ENCODE data around the gene TRAPPC5. TPM values are rescaled to one million over a fixed set of nuclear protein-coding genes. Genes with fewer than 3 reads are reported as not detected.
A peak's percentile ranks its signal among the peaks of the same experiment; 100 is the strongest.
"Not testable (repeated sequence)": the region's sequence is repeated elsewhere in the genome, so short reads cannot be mapped to it uniquely, and the experiment has no call there.

Gene TRAPPC5
- total RNA-seq, 2 experiments from 2014 or later = 41.3 to 43.4 TPM

- intact Hi-C loops (cut with DNase I, micrococcal nuclease) = no loop called here
- Histone ChIP-seq H3K27me3 (ENCODE audit: control insufficient read depth in 1 of 2, insufficient read depth in 2 of 2, low read length in 2 of 2) (no peaks in the 10 kb centered on the region), H3K27ac (ENCODE audit: low read depth in 1 of 2, low read length in 2 of 2) (no peak overlapping the region), H3K36me3 (ENCODE audit: insufficient read depth, low read length) (peaks cover 46% of the 10 kb centered on the region), H3K4me3 (ENCODE audit: low read length) (no peak overlapping the region), H3K4me1 (ENCODE audit: insufficient read depth, low read length) (peaks cover 39% of the 10 kb centered on the region), H3K9me3 (ENCODE audit: control insufficient read depth in 1 of 2, insufficient read depth in 1 of 2, low read length in 2 of 2) (no peaks in the 10 kb centered on the region)
- H3K4me1 Mint-ChIP-seq (ENCODE audit: low read depth) = peaks cover 29% of the 10 kb centered on the region
- no peaks in the 10 kb centered on the region for H3K9me3 Mint-ChIP-seq
- H3K27me3 Mint-ChIP-seq = no peaks in the 10 kb centered on the region
- CTCF ChIA-PET = no interaction called here
- peaks cover 35% of the 10 kb centered on the region for H3K36me3 Mint-ChIP-seq (ENCODE audit: low read depth)
- no peak for DNase-seq
- POLR2A ChIA-PET = interaction anchor here (0.5 to 2.3 kb wide), 3 partner anchors 12 to 1129 kb away, joined by 3 to 9 read pairs (median 6); partner anchors contain the start of genes PET100 and XAB2
- no peak for TF ChIP-seq CTCF (IDR thresholded peaks at IDR 0.05)
- ATAC-seq (ENCODE audit: poor library complexity) = no peak
- H3K27ac Mint-ChIP-seq = no peak overlapping the region
- no peak overlapping the region for H3K4me3 Mint-ChIP-seq
Observed at GRCh38 chr19:7641290-7642276, 39.0 kb upstream of the TRAPPC5 start.

GRCh38 chr19:7642295-7643030 is 38.2 kb upstream of the TRAPPC5 start:
- DNase-seq (peak in 1 of 14 experiments; percentile 28), ATAC-seq (ENCODE audit: poor library complexity) (no peak)
- Histone ChIP-seq H3K36me3 (ENCODE audit: insufficient read depth, low read length) (peaks cover 54% of the 10 kb centered on the region), H3K4me3 (ENCODE audit: low read length) (no peak overlapping the region), H3K27me3 (ENCODE audit: control insufficient read depth in 1 of 2, insufficient read depth in 2 of 2, low read length in 2 of 2) (no peaks in the 10 kb centered on the region), H3K9me3 (ENCODE audit: control insufficient read depth in 1 of 2, insufficient read depth in 1 of 2, low read length in 2 of 2) (no peaks in the 10 kb centered on the region), H3K27ac (ENCODE audit: low read depth in 1 of 2, low read length in 2 of 2) (no peak overlapping the region), H3K4me1 (ENCODE audit: insufficient read depth, low read length) (peaks cover 34% of the 10 kb centered on the region)
- Mint-ChIP-seq H3K4me1 (ENCODE audit: low read depth) (peaks cover 25% of the 10 kb centered on the region), H3K27ac (no peak overlapping the region), H3K4me3 (no peak overlapping the region), H3K9me3 (no peaks in the 10 kb centered on the region), H3K27me3 (no peaks in the 10 kb centered on the region), H3K36me3 (ENCODE audit: low read depth) (peaks cover 30% of the 10 kb centered on the region)
- CTCF ChIA-PET = interaction anchor here (0.8 kb wide), 1 partner anchor 9 kb away, joined by 3 read pairs; no protein-coding TSS in a partner anchor
- intact Hi-C loops (cut with DNase I, micrococcal nuclease) = no loop called here
- POLR2A ChIA-PET = interaction anchor here (2.3 kb wide), 1 partner anchor 13 kb away, joined by 9 read pairs; the partner anchor contains the start of genes PET100 and XAB2
- no peak for TF ChIP-seq CTCF (IDR thresholded peaks at IDR 0.05)

- intact Hi-C loops (cut with DNase I, micrococcal nuclease) = no loop called here
- Histone ChIP-seq H3K27me3 (ENCODE audit: control insufficient read depth in 1 of 2, insufficient read depth in 2 of 2, low read length in 2 of 2) (no peaks in the 10 kb centered on the region), H3K4me3 (ENCODE audit: low read length) (no peak overlapping the region), H3K27ac (ENCODE audit: low read depth in 1 of 2, low read length in 2 of 2) (no peak overlapping the region), H3K4me1 (ENCODE audit: insufficient read depth, low read length) (peaks cover 29% of the 10 kb centered on the region), H3K9me3 (ENCODE audit: control insufficient read depth in 1 of 2, insufficient read depth in 1 of 2, low read length in 2 of 2) (no peaks in the 10 kb centered on the region), H3K36me3 (ENCODE audit: insufficient read depth, low read length) (peaks cover 55% of the 10 kb centered on the region)
- no peak overlapping the region for H3K4me3 Mint-ChIP-seq
- H3K36me3 Mint-ChIP-seq (ENCODE audit: low read depth) = peaks cover 35% of the 10 kb centered on the region
- peak overlapping the region; percentile 17 for H3K27ac Mint-ChIP-seq
- ATAC-seq (ENCODE audit: poor library complexity) (no peak), DNase-seq (peak in 1 of 14 experiments; percentile 34)
- peaks cover 19% of the 10 kb centered on the region for H3K4me1 Mint-ChIP-seq (ENCODE audit: low read depth)
- no peaks in the 10 kb centered on the region for H3K9me3 Mint-ChIP-seq
- no peaks in the 10 kb centered on the region for H3K27me3 Mint-ChIP-seq
- no peak for TF ChIP-seq CTCF (IDR thresholded peaks at IDR 0.05)
- POLR2A ChIA-PET = interaction anchor here (2.3 kb wide), 1 partner anchor 14 kb away, joined by 9 read pairs; the partner anchor contains the start of genes PET100 and XAB2
- CTCF ChIA-PET = interaction anchor here (0.8 kb wide), 1 partner anchor 9 kb away, joined by 3 read pairs; no protein-coding TSS in a partner anchor
Observed at GRCh38 chr19:7643031-7643415, 37.6 kb upstream of the TRAPPC5 start.

- CTCF ChIA-PET = interaction anchor here (1.8 kb wide), 1 partner anchor 37 kb away, joined by 5 read pairs; the partner anchor contains the start of gene TRAPPC5
- intact Hi-C loops (cut with DNase I, micrococcal nuclease); POLR2A ChIA-PET; H3K27me3 ChIP-seq (ENCODE audit: control insufficient read depth in 1 of 2, insufficient read depth in 2 of 2, low read length in 2 of 2); H3K27ac ChIP-seq (ENCODE audit: low read depth in 1 of 2, low read length in 2 of 2); H3K4me3 Mint-ChIP-seq; H3K4me3 ChIP-seq (ENCODE audit: low read length); H3K27me3 Mint-ChIP-seq; H3K9me3 Mint-ChIP-seq; H3K9me3 ChIP-seq (ENCODE audit: control insufficient read depth in 1 of 2, insufficient read depth in 1 of 2, low read length in 2 of 2): not testable (repeated sequence)
- ATAC-seq (ENCODE audit: poor library complexity) = peak; percentile 19
- Mint-ChIP-seq H3K4me1 (ENCODE audit: low read depth) (peaks cover 16% of the 10 kb centered on the region), H3K36me3 (ENCODE audit: low read depth) (peaks cover 40% of the 10 kb centered on the region), H3K27ac (peak overlapping the region; percentile 17)
- DNase-seq = peak in 3 of 14 experiments; percentile 26 to 70 (median 50)
- H3K36me3 ChIP-seq (ENCODE audit: insufficient read depth, low read length) = peaks cover 50% of the 10 kb centered on the region
- peaks cover 20% of the 10 kb centered on the region for H3K4me1 ChIP-seq (ENCODE audit: insufficient read depth, low read length)
Observed at GRCh38 chr19:7643629-7644549, 36.7 kb upstream of the TRAPPC5 start.
